GM12878 (cell line): ENCODE data around the gene DENND6B.

Source experiments
- CEBPB ChIP-seq, 2 experiments: fragments of 150-350 bp in 1 of 2; IDR thresholded peaks; 2 replicates each; pipeline ENCODE4 v1.6.1; 2012 to 2014; ENCODE audit warnings: low read depth in 2 of 2, low read length in 2 of 2, borderline replicate concordance in 1 of 2, inconsistent platforms in 1 of 2
- CTCF ChIP-seq, 3 experiments: IDR thresholded peaks in 2 of 3; conservative IDR thresholded peaks in 1 of 3; 2 replicates each; pipeline ENCODE4 v1.5.1; 2011; ENCODE audit warnings: low read depth in 3 of 3, low read length in 3 of 3, mild to moderate bottlenecking in 3 of 3, control low read depth in 2 of 3, moderate library complexity in 2 of 3, inconsistent platforms in 1 of 3, mixed read lengths in 1 of 3; ENCODE audit not compliant: control insufficient read depth in 2 of 3, insufficient read depth in 1 of 3; ENCODE audit errors: extremely low read depth in 1 of 3
- FOS ChIP-seq: IDR thresholded peaks from 3 replicates; pipeline ENCODE4 v1.6.1; 2011; ENCODE audit warnings: borderline replicate concordance; ENCODE audit not compliant: insufficient read length; ENCODE audit errors: extremely low read depth
- RFX5 ChIP-seq: IDR thresholded peaks from 2 replicates; pipeline ENCODE4 v1.6.1; 2011; ENCODE audit warnings: low read depth, low read length, improper control_type of control experiment

DNA sequence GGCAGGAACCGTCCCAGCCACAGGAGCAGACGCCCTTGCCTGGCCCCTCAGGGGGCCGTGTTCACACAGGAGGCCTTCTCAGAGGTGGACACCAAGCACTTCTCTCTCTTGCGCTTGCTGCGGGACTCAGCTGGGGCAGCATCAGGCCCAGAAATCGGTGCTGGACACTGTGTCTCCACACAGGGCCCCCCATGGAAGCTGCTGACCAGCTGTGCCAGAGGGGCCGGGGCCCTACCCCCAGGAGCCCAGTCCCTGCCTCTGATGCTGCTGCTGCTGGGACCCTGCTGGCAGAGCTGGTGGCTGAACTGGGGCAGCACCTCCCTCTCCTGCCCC is 23.3 kb downstream of the DENND6B start:
- TF ChIP-seq CTCF (IDR thresholded peaks at IDR 0.05 in 2 of 3, conservative IDR thresholded peaks at IDR 0.05 in 1 of 3; ENCODE audit: control insufficient read depth in 2 of 3, extremely low read depth in 1 of 3, insufficient read depth in 1 of 3, low read depth in 3 of 3, low read length in 3 of 3) (no peak), RFX5 (no peak), FOS (no peak), CEBPB (IDR thresholded peaks at IDR 0.05; ENCODE audit: borderline replicate concordance in 1 of 2, low read depth in 2 of 2, low read length in 2 of 2) (no peak)
